ENCODE measurements around the gene ELF3. TPM values are rescaled to one million over a fixed set of nuclear protein-coding genes. Genes with fewer than 3 reads are reported as not detected.

ELF3 gene
- total RNA-seq, 2 donors from 2014 or later: 93.7 to 293 TPM

- Histone ChIP-seq H3K9me3 (no peaks in the 10 kb centered on the region), H3K4me1 (peaks cover 64% of the 10 kb centered on the region), H3K36me3 (replicated peaks in 1 of 2; ENCODE audit: insufficient read depth in 1 of 2, low read depth in 2 of 2) (no peaks in the 10 kb centered on the region), H3K27me3 (no peaks in the 10 kb centered on the region), H3K27ac (peak overlapping the region; percentile 60 to 99 (median 96)), H3K4me3 (no peak overlapping the region)
- ATAC-seq (peak; percentile 50), DNase-seq (peak; percentile 79 to 90 (median 86))
- 25 to 45% methylated on average over 4 of the region's 4 CpGs for WGBS, 2 donors
- intact Hi-C loops (cut with DNase I): no loop called here
- TF ChIP-seq, protein P1, sequence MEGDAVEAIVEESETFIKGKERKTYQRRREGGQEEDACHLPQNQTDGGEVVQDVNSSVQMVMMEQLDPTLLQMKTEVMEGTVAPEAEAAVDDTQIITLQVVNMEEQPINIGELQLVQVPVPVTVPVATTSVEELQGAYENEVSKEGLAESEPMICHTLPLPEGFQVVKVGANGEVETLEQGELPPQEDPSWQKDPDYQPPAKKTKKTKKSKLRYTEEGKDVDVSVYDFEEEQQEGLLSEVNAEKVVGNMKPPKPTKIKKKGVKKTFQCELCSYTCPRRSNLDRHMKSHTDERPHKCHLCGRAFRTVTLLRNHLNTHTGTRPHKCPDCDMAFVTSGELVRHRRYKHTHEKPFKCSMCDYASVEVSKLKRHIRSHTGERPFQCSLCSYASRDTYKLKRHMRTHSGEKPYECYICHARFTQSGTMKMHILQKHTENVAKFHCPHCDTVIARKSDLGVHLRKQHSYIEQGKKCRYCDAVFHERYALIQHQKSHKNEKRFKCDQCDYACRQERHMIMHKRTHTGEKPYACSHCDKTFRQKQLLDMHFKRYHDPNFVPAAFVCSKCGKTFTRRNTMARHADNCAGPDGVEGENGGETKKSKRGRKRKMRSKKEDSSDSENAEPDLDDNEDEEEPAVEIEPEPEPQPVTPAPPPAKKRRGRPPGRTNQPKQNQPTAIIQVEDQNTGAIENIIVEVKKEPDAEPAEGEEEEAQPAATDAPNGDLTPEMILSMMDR (IDR thresholded peaks at IDR 0.05): no peak
- TF ChIP-seq POLR2A (IDR thresholded peaks at IDR 0.05): no peak
Observed at GRCh38 chr1:202037706-202038296, 27.4 kb downstream of the ELF3 start.

DNA sequence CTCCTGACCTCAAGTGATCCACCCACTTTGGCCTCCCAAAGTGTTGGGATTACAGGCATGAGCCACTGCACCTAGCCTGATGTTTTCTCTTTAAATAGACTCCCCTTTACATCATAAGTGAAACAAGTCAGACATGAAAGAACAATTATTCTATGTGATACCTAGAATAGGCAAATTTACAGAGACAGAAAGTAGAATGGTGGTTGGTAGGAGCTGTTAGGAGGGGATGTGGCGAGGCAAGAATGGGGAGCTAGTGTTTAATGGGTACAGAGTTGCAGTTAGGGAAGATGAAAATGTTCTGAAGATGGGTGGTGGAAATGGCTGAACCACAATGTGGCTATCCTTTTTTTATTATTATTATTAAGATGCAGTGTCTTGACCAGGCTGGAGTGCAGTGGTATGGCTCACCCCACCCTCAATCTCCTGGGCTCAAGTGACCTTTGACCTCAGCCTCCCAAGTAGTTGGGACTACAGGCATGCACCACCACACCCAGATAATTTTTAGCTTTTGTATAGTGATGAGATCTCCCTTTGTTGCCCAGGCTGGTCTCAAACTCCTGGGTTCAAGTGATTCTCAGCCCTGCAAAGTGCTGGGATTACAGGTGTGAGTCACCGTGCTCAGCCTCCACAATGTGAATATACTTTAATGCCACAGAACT is 28.4 kb downstream of the ELF3 start:
- intact Hi-C loops (cut with DNase I): no loop called here
- Histone ChIP-seq H3K4me1 (peaks cover 71% of the 10 kb centered on the region), H3K36me3 (replicated peaks in 1 of 2; ENCODE audit: insufficient read depth in 1 of 2, low read depth in 2 of 2) (no peaks in the 10 kb centered on the region), H3K4me3 (no peak overlapping the region), H3K27ac (peak overlapping the region in 3 of 4 donors; percentile 96 to 99 (median 96)), H3K9me3 (no peaks in the 10 kb centered on the region), H3K27me3 (no peaks in the 10 kb centered on the region)
- WGBS, 2 donors: 95 to 98% methylated on average over 2 of the region's 2 CpGs
- no peak for DNase-seq
- no peak for ATAC-seq
- no peak for TF ChIP-seq POLR2A (IDR thresholded peaks at IDR 0.05)
- TF ChIP-seq, protein P1 (IDR thresholded peaks at IDR 0.05): no peak

GRCh38 chr1:202045705-202046104 is 35.3 kb downstream of the ELF3 start:
- Histone ChIP-seq H3K36me3 (replicated peaks in 1 of 2; ENCODE audit: insufficient read depth in 1 of 2, low read depth in 2 of 2) (no peaks in the 10 kb centered on the region), H3K9me3 (no peaks in the 10 kb centered on the region), H3K4me3 (no peak overlapping the region), H3K27ac (peak overlapping the region; percentile 79 to 97 (median 92)), H3K4me1 (peaks cover 76% of the 10 kb centered on the region), H3K27me3 (no peaks in the 10 kb centered on the region)
- DNase-seq: no peak
- no peak for ATAC-seq
- TF ChIP-seq, protein P1 (IDR thresholded peaks at IDR 0.05): no peak
- TF ChIP-seq POLR2A (IDR thresholded peaks at IDR 0.05): no peak
- 88 to 95% methylated on average over 2 of the region's 2 CpGs for WGBS, 2 donors
- intact Hi-C loops (cut with DNase I): no loop called here

DNA sequence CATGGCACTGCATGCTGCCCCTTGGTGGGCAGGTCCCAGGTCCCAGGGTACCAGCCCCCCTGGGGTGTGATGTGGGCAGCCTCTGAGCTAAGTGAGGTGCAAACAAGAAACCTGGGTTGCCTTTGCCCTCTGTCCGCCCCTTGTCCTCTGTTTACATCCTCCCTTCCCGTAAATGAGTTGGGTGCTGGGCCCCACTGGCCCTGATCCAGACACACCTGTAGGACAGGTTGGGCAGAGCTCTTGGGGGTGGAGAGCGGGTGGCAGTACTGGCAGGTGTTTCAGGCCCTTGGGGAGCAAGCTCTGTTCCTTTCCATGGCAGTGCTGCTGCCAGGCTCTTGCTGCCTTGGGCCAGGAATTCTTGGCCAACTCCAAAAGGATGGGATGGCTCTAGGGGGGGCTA is 35.8 kb downstream of the ELF3 start:
- TF ChIP-seq POLR2A (IDR thresholded peaks at IDR 0.05): peak in 2 of 3 donors; percentile 57 to 61
- TF ChIP-seq, protein P1 (IDR thresholded peaks at IDR 0.05): peak in 3 of 7 experiments; percentile 11 to 22 (median 18)
- peaks cover 76% of the 10 kb centered on the region for H3K4me1 ChIP-seq
- peak; percentile 95 for ATAC-seq
- no peaks in the 10 kb centered on the region for H3K27me3 ChIP-seq
- no peaks in the 10 kb centered on the region for H3K9me3 ChIP-seq
- intact Hi-C loops (cut with DNase I): no loop called here
- H3K27ac ChIP-seq: peak overlapping the region; percentile 79 to 97 (median 92)
- 8% methylated on average over 3 of the region's 3 CpGs; no CpG with 5 or more reads in 1 of the 2 donors for WGBS, 2 donors
- no peak overlapping the region for H3K4me3 ChIP-seq
- no peaks in the 10 kb centered on the region for H3K36me3 ChIP-seq (replicated peaks in 1 of 2; ENCODE audit: insufficient read depth in 1 of 2, low read depth in 2 of 2)
- DNase-seq: peak; percentile 94 to 97 (median 97)

All from body of pancreas (tissue), 4 donors.